OCI-LY7 (cell line): ENCODE measurements around the gene CHKA. TPM values are rescaled to one million over a fixed set of nuclear protein-coding genes. Genes with fewer than 3 reads are reported as not detected.

ENCODE experiments used
- BruUV-seq: library from RNA; stranded (reverse); fragments of 400-500 nt; replicated peaks from 2 replicates; lab custom pipeline; 2021; lab: Mats Ljungman, UMichigan
- CTCF ChIA-PET: fragments of 300-600 bp; sonication (Branson Sonifier 250); formaldehyde crosslinking; loops from one replicate; lab custom pipeline; 2022; ENCODE audit warnings: antibody characterized with exemption; ENCODE audit not compliant: unreplicated experiment; lab: Charles Lee
- POLR2A ChIA-PET: fragments of 300-600 bp; sonication (Branson Sonifier 250); formaldehyde crosslinking; loops from one replicate; lab custom pipeline; 2022; ENCODE audit warnings: antibody characterized with exemption; lab: Charles Lee
- DNase-seq: peaks from one replicate; pipeline ENCODE4 v3.0.0-alpha.2; 2015; ENCODE audit warnings: low spot score
- H2AFZ ChIP-seq: fragments of 200-600 bp; sonication (generic), shearing (Covaris generic); 2 replicates; pipeline ENCODE4 v1.6.1; 2014; ENCODE audit warnings: mild to moderate bottlenecking, antibody characterized with exemption, low read length, moderate library complexity
- H3K27ac ChIP-seq: fragments of 200-600 bp; sonication (generic); 2 replicates; pipeline ENCODE4 v1.5.1; 2014; ENCODE audit warnings: mixed run types, low read depth, mild to moderate bottlenecking, moderate library complexity, low read length, inconsistent platforms; ENCODE audit not compliant: poor library complexity, severe bottlenecking
- H3K36me3 ChIP-seq: fragments of 200-600 bp; sonication (generic); 2 replicates; pipeline ENCODE4 v1.6.1; 2014; ENCODE audit warnings: mild to moderate bottlenecking, antibody characterized with exemption, low read length, moderate library complexity, mixed read lengths; ENCODE audit not compliant: insufficient read depth
- H3K4me1 ChIP-seq: fragments of 200-600 bp; sonication (generic); 2 replicates; pipeline ENCODE4 v1.5.1; 2014; ENCODE audit warnings: mild to moderate bottlenecking, low read length; ENCODE audit not compliant: insufficient read depth, poor library complexity, severe bottlenecking
- H3K4me2 ChIP-seq: fragments of 200-600 bp; sonication (generic); 2 replicates; pipeline ENCODE4 v1.6.1; 2014; ENCODE audit warnings: mild to moderate bottlenecking, low read length
- H3K4me3 ChIP-seq: fragments of 200-600 bp; sonication (generic); 2 replicates; pipeline ENCODE4 v1.5.1; 2014; ENCODE audit warnings: mild to moderate bottlenecking, low read depth, low read length; ENCODE audit not compliant: poor library complexity, severe bottlenecking
- H3K79me2 ChIP-seq: fragments of 200-600 bp; sonication (generic); 2 replicates; pipeline ENCODE4 v1.6.1; 2016; ENCODE audit warnings: low read depth, mild to moderate bottlenecking, low read length, moderate library complexity, mixed read lengths; ENCODE audit not compliant: insufficient read depth
- H3K9me2 ChIP-seq: fragments of 200-600 bp; sonication (generic); 2 replicates; pipeline ENCODE4 v1.6.1; 2016; ENCODE audit warnings: mild to moderate bottlenecking, low read length, mixed read lengths; ENCODE audit not compliant: insufficient read depth
- H3K9me3 ChIP-seq: fragments of 200-600 bp; sonication (generic); 2 replicates; pipeline ENCODE4 v1.6.1; 2014; ENCODE audit warnings: mild to moderate bottlenecking, mixed run types, low read length, mixed read lengths
- H4K20me1 ChIP-seq: fragments of 200-600 bp; sonication (generic); 2 replicates; pipeline ENCODE4 v1.6.1; 2014; ENCODE audit warnings: mild to moderate bottlenecking, antibody characterized with exemption, low read length, moderate library complexity, mixed read lengths; ENCODE audit not compliant: insufficient read depth
- EZH2phosphoT487 ChIP-seq: fragments of 200-600 bp; sonication (generic); IDR thresholded peaks from 2 replicates; pipeline ENCODE4 v1.6.1; 2018; ENCODE audit warnings: low read depth, borderline replicate concordance, mild to moderate bottlenecking, mixed run types, antibody characterized with exemption, low read length, moderate library complexity, mixed read lengths
- intact Hi-C: fragments of 100-400 bp; cut with micrococcal nuclease; formaldehyde crosslinking; loops from one replicate; pipeline ENCODE4 v1.10.0; 2022; ENCODE audit not compliant: unreplicated experiment
- total RNA-seq, 2 experiments: library from RNA; depleted of rRNA in 1 of 2; stranded (reverse); fragments of >200 nt in 1 of 2; shearing (Covaris generic) in 1 of 2; gene quantifications; 2 replicates each; pipeline ENCODE4 v1.2.3, GENCODE V29; 2014 to 2022
- TF ChIP-seq, protein P1 (sequence below): fragments of 200-600 bp; sonication (generic); conservative IDR thresholded peaks from 2 replicates; pipeline ENCODE4 v1.5.1; 2014; ENCODE audit warnings: mild to moderate bottlenecking, antibody characterized with exemption, low read length, moderate library complexity, mixed read lengths

Gene CHKA
- total RNA-seq, 2 experiments from 2014 or later, result 36.1 to 47.2 TPM

GRCh38 chr11:68146704-68147474, 25.7 kb upstream of the CHKA start:
- H3K27ac ChIP-seq, result no peak overlapping the region
- H3K9me3 ChIP-seq, result no peaks in the 10 kb centered on the region
- no peak for TF ChIP-seq EZH2phosphoT487
- TF ChIP-seq, protein P1, sequence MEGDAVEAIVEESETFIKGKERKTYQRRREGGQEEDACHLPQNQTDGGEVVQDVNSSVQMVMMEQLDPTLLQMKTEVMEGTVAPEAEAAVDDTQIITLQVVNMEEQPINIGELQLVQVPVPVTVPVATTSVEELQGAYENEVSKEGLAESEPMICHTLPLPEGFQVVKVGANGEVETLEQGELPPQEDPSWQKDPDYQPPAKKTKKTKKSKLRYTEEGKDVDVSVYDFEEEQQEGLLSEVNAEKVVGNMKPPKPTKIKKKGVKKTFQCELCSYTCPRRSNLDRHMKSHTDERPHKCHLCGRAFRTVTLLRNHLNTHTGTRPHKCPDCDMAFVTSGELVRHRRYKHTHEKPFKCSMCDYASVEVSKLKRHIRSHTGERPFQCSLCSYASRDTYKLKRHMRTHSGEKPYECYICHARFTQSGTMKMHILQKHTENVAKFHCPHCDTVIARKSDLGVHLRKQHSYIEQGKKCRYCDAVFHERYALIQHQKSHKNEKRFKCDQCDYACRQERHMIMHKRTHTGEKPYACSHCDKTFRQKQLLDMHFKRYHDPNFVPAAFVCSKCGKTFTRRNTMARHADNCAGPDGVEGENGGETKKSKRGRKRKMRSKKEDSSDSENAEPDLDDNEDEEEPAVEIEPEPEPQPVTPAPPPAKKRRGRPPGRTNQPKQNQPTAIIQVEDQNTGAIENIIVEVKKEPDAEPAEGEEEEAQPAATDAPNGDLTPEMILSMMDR, result no peak
- no peak overlapping the region for H3K4me2 ChIP-seq
- H2AFZ ChIP-seq, result no peak overlapping the region
- H3K36me3 ChIP-seq, result no peaks in the 10 kb centered on the region
- H3K4me1 ChIP-seq, result peaks cover 3% of the 10 kb centered on the region
- no peaks in the 10 kb centered on the region for H3K79me2 ChIP-seq
- DNase-seq, result no peak
- intact Hi-C loops, result no loop called here
- no peaks in the 10 kb centered on the region for H3K9me2 ChIP-seq
- POLR2A ChIA-PET, result no interaction called here
- H4K20me1 ChIP-seq, result no peaks in the 10 kb centered on the region
- CTCF ChIA-PET, result no interaction called here
- BruUV-seq, result no TSS peak
- H3K4me3 ChIP-seq, result no peak overlapping the region

DNA sequence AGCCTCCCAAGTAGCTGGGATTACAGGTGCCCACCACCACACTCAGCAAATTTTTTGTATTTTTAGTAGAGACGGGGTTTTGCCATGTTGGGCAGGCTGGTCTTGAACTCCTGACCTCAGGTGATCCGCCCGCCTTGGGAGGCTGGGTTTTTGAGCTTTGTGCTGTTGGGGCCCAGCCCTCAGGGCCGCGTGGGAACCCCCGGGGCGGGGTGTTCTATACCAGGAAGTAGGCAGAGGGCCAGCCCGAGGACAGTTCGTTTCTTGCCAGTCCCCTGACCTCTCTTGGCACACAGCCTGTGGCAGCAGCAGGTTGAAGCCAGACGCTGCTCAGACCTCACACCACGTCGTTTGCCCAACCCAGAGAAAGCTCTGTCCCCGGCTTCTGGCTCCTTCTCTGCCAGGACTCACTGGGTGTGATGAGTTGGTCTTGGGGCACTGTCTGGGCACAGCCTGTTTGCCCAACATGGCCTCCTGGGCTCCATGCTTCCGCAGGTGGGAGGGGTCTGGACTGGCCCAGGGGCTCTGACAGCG, 24.9 kb upstream of the CHKA start:
- Histone ChIP-seq H3K4me3 (no peak overlapping the region), H3K4me1 (peaks cover 7% of the 10 kb centered on the region), H3K27ac (no peak overlapping the region), H2AFZ (no peak overlapping the region), H4K20me1 (no peaks in the 10 kb centered on the region), H3K9me3 (no peaks in the 10 kb centered on the region), H3K79me2 (no peaks in the 10 kb centered on the region), H3K4me2 (no peak overlapping the region), H3K36me3 (no peaks in the 10 kb centered on the region), H3K9me2 (no peaks in the 10 kb centered on the region)
- intact Hi-C loops, result no loop called here
- ChIA-PET CTCF (interaction anchor here (0.7 kb wide), 1 partner anchor 8 kb away, joined by 3 read pairs; no protein-coding TSS in a partner anchor), POLR2A (no interaction called here)
- no TSS peak for BruUV-seq
- no peak for TF ChIP-seq EZH2phosphoT487
- TF ChIP-seq, protein P1, result no peak
- no peak for DNase-seq
